SK-N-SH (cell line): Measurements from ENCODE around the gene TRPV3.

Experiments
- CTCF ChIP-seq: fragments of 200-600 bp; sonication (generic); IDR thresholded peaks from 2 replicates; pipeline ENCODE4 v1.6.1; 2017; ENCODE audit warnings: antibody characterized with exemption, mild to moderate bottlenecking, moderate library complexity
- EP300 ChIP-seq, 2 experiments: IDR thresholded peaks; 2 replicates each; pipeline versions ENCODE4 v1.4.0 to v1.6.1; 2012; ENCODE audit warnings: borderline replicate concordance in 1 of 2, low read depth in 1 of 2, low read length in 1 of 2
- FOXJ3 ChIP-seq: sonication (generic); formaldehyde crosslinking; IDR thresholded peaks from 2 replicates; pipeline ENCODE4 v1.5.1; 2020; ENCODE audit warnings: mild to moderate bottlenecking, missing genetic modification reagents
- FOXM1 ChIP-seq: IDR thresholded peaks from 2 replicates; pipeline ENCODE4 v1.4.0; 2012; ENCODE audit warnings: low read depth, mild to moderate bottlenecking
- PBX3 ChIP-seq: IDR thresholded peaks from 2 replicates; pipeline ENCODE4; 2012
- SIN3A ChIP-seq: IDR thresholded peaks from 2 replicates; pipeline ENCODE4 v1.6.1; 2012; ENCODE audit warnings: low read depth, mild to moderate bottlenecking, low read length, moderate library complexity, borderline replicate concordance
- ZBTB33 ChIP-seq: IDR thresholded peaks from 2 replicates; pipeline ENCODE4 v1.4.0; 2012; ENCODE audit warnings: low read depth, borderline replicate concordance

- no peak for TF ChIP-seq FOXJ3 (CRISPR knock-in tag)
- no peak for TF ChIP-seq CTCF
- TF ChIP-seq PBX3, result no peak
- TF ChIP-seq SIN3A, result no peak
- no peak for TF ChIP-seq FOXM1
- TF ChIP-seq EP300 (IDR thresholded peaks at IDR 0.05; ENCODE audit: borderline replicate concordance in 1 of 2, low read depth in 1 of 2, low read length in 1 of 2), result no peak
- no peak for TF ChIP-seq ZBTB33
Observed at GRCh38 chr17:3571043-3571900, 13.7 kb upstream of the TRPV3 start.
